Smooth muscle cell (in vitro differentiated cells): ENCODE measurements around the gene ATF6. TPM values are rescaled to one million over a fixed set of nuclear protein-coding genes. Genes with fewer than 3 reads are reported as not detected.

Experiments used
- DNase-seq: peaks from one replicate; lab custom pipeline; 2025; ENCODE audit not compliant: unreplicated experiment; lab: John Stamatoyannopoulos, UW
- H2AFZ ChIP-seq: fragments of 200-600 bp; sonication (generic); 2 replicates; pipeline ENCODE4 v1.6.0; 2016; ENCODE audit warnings: antibody characterized with exemption, low read depth, mild to moderate bottlenecking
- H3F3A ChIP-seq: fragments of 200-600 bp; sonication (generic); 2 replicates; pipeline ENCODE4 v1.6.0; 2017; ENCODE audit warnings: antibody characterized with exemption, low read depth
- H3K27ac ChIP-seq: fragments of 200-600 bp; sonication (generic); 2 replicates; pipeline ENCODE4 v1.5.1; 2016; ENCODE audit warnings: low read depth, mild to moderate bottlenecking
- H3K27me3 ChIP-seq: fragments of 200-600 bp; sonication (generic); 2 replicates; pipeline ENCODE4 v1.6.1; 2016; ENCODE audit warnings: low read depth, mild to moderate bottlenecking
- H3K36me3 ChIP-seq: fragments of 200-600 bp; sonication (generic); 2 replicates; pipeline ENCODE4 v1.5.1; 2016; ENCODE audit warnings: low read depth
- H3K4me1 ChIP-seq: fragments of 200-600 bp; sonication (generic); 2 replicates; pipeline ENCODE4 v1.5.1; 2016; ENCODE audit warnings: low read depth
- H3K4me2 ChIP-seq: fragments of 200-600 bp; sonication (generic); 2 replicates; pipeline ENCODE4 v1.6.0; 2016; ENCODE audit warnings: mild to moderate bottlenecking
- H3K4me3 ChIP-seq: fragments of 200-600 bp; sonication (generic); 2 replicates; pipeline ENCODE4 v1.5.1; 2016; ENCODE audit warnings: mild to moderate bottlenecking
- H3K79me2 ChIP-seq: fragments of 200-600 bp; sonication (generic); 2 replicates; pipeline ENCODE4 v1.6.0; 2016; ENCODE audit warnings: low read depth, mild to moderate bottlenecking
- H3K9ac ChIP-seq: fragments of 200-600 bp; sonication (generic); 2 replicates; pipeline ENCODE4 v1.6.0; 2016; ENCODE audit warnings: low read depth
- H3K9me3 ChIP-seq: fragments of 200-600 bp; sonication (generic); replicated peaks from 2 replicates; pipeline ENCODE4 v1.5.1; 2016; ENCODE audit warnings: low read depth
- H4K20me1 ChIP-seq: fragments of 200-600 bp; sonication (generic); 2 replicates; pipeline ENCODE4 v1.6.0; 2016; ENCODE audit warnings: low read depth
- WGBS: methylation state at CpG from one replicate; pipeline ENCODE4 v1.1.7; 2016; ENCODE audit warnings: low lambda C conversion rate; 5-methylcytosine and 5-hydroxymethylcytosine counted together
- polyA plus RNA-seq: library from polyadenylated mRNA; unstranded; fragments of >200 nt; fragmentation: Nextera tagmentation; extraction: Ambion mirVana; gene quantifications from 2 replicates; pipeline ENCODE4 v1.2.1, GENCODE V29; 2016
- total RNA-seq: library from RNA; depleted of rRNA; stranded (reverse); fragments of >200 nt; gene quantifications from 2 replicates; pipeline ENCODE4 v1.2.3, GENCODE V29; 2014
- TF ChIP-seq, protein P1 (sequence below): fragments of 200-600 bp; sonication (generic); IDR thresholded peaks from 2 replicates; pipeline ENCODE4 v1.5.1; 2017; ENCODE audit warnings: borderline replicate concordance, mild to moderate bottlenecking, antibody characterized with exemption; ENCODE audit not compliant: insufficient read depth, poor library complexity, severe bottlenecking

ATF6 gene
- total and polyA plus RNA-seq, 2 experiments from 2014 or later: 7.8 to 22.9 TPM

DNA sequence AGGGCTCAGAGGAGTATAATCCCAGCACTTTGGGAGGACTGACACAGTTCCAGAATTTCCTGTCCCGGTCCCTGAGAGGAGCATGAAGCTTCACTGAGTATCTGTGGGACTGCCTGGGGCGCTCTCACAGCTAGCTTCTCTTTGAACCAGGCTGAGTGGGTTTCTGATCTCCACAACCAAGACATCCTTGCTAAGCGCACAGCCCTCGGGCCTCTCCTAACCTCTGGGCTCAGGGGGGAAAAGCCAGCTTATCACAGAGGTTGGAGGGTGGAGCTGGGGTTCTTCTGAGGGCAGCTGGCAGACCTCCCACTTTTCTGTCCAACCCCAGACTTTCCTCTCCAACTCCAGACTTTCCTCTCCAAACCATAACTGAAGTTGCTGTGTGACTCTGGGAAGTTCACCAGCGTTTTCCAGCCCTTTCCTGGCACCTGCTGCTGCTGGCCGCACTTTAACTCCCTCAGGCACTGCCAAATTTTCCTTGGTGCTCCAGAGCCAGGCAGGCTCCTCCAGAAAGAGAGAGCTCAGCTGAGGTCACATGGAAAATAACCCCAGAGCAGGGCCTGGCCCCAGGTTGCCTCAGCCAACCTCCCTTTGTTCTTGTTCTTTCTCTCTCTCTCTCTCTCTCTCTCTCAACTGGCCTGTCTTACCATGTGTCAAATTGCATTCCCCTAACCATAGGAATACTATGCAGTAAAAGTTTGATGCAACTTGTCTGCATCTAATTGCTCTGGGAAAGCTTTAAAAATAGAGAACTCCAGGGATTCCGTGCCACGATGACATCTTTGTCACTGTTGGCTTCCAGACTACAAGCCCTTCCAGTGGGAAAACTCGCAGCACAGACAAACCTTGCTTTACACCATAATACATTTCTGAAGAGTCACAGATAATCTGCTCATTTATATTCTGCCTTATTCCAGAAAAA lies 208.1 kb downstream of the ATF6 start:
- H3K79me2 ChIP-seq: no peaks in the 10 kb centered on the region
- no peaks in the 10 kb centered on the region for H3K4me1 ChIP-seq
- 81% methylated on average over 9 of the region's 9 CpGs for WGBS
- H3K4me3 ChIP-seq: no peak overlapping the region
- no peaks in the 10 kb centered on the region for H3K27me3 ChIP-seq
- no peaks in the 10 kb centered on the region for H3K36me3 ChIP-seq
- H3K27ac ChIP-seq: no peak overlapping the region
- no peaks in the 10 kb centered on the region for H3K9me3 ChIP-seq
- H3K9ac ChIP-seq: no peak overlapping the region
- no peak overlapping the region for H2AFZ ChIP-seq
- H3F3A ChIP-seq: no peaks in the 10 kb centered on the region
- H4K20me1 ChIP-seq: no peaks in the 10 kb centered on the region
- TF ChIP-seq, protein P1, sequence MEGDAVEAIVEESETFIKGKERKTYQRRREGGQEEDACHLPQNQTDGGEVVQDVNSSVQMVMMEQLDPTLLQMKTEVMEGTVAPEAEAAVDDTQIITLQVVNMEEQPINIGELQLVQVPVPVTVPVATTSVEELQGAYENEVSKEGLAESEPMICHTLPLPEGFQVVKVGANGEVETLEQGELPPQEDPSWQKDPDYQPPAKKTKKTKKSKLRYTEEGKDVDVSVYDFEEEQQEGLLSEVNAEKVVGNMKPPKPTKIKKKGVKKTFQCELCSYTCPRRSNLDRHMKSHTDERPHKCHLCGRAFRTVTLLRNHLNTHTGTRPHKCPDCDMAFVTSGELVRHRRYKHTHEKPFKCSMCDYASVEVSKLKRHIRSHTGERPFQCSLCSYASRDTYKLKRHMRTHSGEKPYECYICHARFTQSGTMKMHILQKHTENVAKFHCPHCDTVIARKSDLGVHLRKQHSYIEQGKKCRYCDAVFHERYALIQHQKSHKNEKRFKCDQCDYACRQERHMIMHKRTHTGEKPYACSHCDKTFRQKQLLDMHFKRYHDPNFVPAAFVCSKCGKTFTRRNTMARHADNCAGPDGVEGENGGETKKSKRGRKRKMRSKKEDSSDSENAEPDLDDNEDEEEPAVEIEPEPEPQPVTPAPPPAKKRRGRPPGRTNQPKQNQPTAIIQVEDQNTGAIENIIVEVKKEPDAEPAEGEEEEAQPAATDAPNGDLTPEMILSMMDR: no peak
- no peak for DNase-seq
- H3K4me2 ChIP-seq: no peak overlapping the region

DNA sequence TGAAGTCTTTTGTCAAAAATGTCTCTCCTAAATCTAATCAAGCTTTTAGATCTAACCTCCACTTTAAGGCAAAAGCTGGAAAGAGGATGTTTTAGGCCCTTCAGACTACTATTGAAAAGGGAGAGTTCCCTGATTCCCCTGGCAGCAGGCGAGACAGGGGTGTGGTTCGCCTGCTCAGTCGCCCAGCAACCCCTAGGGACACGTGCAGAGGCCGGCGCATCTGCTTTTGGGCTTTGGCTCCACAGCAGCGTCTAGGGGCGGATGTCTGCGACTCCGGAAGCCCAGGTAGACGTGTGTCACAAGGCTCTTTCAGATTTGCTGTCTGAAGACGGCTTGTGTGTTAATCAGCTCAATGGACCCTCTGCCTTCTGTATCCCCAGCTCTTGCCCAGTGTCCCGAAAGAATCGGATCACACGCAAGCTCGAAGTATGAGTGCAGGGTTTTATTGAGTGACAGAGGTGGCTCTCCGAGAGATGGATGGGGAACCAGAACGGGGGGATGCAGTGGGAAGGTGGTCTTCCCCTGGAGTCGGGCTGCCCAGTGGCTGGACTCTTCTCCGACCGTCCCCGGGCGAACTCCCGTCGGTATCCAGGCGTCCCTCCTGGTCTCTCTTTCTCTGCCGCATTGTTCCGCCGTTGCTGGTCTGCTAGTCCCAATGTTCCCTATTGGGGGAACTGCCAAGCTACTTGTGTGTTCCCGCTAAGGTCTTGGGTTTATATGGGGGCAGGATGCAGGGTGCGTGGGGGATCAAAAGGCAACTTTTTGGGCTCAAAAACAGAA lies 212.1 kb downstream of the ATF6 start:
- Histone ChIP-seq H4K20me1 (no peaks in the 10 kb centered on the region), H3K27ac (no peak overlapping the region), H3K79me2 (no peaks in the 10 kb centered on the region), H3K9me3 (no peaks in the 10 kb centered on the region), H2AFZ (no peak overlapping the region), H3F3A (no peaks in the 10 kb centered on the region), H3K4me2 (no peak overlapping the region), H3K4me1 (no peaks in the 10 kb centered on the region), H3K36me3 (no peaks in the 10 kb centered on the region), H3K4me3 (no peak overlapping the region), H3K9ac (no peak overlapping the region), H3K27me3 (no peaks in the 10 kb centered on the region)
- 94% methylated on average over 31 of the region's 31 CpGs for WGBS
- TF ChIP-seq, protein P1: no peak
- DNase-seq: no peak

GRCh38 chr1:161981126-161981525 lies 215.0 kb downstream of the ATF6 start:
- no peaks in the 10 kb centered on the region for H3K9me3 ChIP-seq
- H3K27me3 ChIP-seq: no peaks in the 10 kb centered on the region
- no peaks in the 10 kb centered on the region for H4K20me1 ChIP-seq
- TF ChIP-seq, protein P1: no peak
- no peak overlapping the region for H3K9ac ChIP-seq
- no peak overlapping the region for H3K27ac ChIP-seq
- no peak overlapping the region for H3K4me2 ChIP-seq
- no peaks in the 10 kb centered on the region for H3F3A ChIP-seq
- H3K4me1 ChIP-seq: no peaks in the 10 kb centered on the region
- H2AFZ ChIP-seq: no peak overlapping the region
- WGBS: 97% methylated on average over 8 of the region's 8 CpGs
- no peak overlapping the region for H3K4me3 ChIP-seq
- H3K79me2 ChIP-seq: no peaks in the 10 kb centered on the region
- no peak for DNase-seq
- no peaks in the 10 kb centered on the region for H3K36me3 ChIP-seq
